ENCODE results near the gene PSEN2. TPM values are rescaled to one million over a fixed set of nuclear protein-coding genes. Genes with fewer than 3 reads are reported as not detected.

The PSEN2 gene
- total and polyA plus RNA-seq, 2 of the 8 experiments (the other 6 are each of a cell fraction or from before 2014, with no cell fraction given) = 22.9 to 29.0 TPM

DNA sequence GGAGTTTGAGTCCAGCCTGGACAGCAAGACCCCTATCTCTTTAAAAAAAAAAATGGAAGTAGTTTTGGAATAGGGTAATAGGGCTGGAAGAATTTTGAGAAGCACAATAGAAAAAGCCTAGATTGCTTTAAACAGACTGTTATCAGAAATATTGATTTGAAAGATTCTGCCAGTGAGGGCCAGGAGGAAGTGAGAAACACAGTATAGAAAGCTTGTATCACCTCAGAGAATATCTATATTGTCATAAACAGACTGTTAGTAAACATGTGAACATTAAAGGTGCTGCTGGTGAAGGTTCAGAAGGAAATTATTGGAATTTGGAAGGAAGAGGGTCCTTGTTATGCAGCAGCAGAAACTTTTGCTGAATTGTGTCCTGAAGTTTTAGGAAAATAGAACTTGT, 24.8 kb upstream of the PSEN2 start (continued):
- TF ChIP-seq, protein P1, sequence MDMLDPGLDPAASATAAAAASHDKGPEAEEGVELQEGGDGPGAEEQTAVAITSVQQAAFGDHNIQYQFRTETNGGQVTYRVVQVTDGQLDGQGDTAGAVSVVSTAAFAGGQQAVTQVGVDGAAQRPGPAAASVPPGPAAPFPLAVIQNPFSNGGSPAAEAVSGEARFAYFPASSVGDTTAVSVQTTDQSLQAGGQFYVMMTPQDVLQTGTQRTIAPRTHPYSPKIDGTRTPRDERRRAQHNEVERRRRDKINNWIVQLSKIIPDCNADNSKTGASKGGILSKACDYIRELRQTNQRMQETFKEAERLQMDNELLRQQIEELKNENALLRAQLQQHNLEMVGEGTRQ (IDR thresholded peaks at IDR 0.05; ENCODE audit: low read length) = no peak
